ENCODE results near the gene PROSER2.

- TF ChIP-seq REST (IDR thresholded peaks at IDR 0.05; ENCODE audit: low read depth): no peak
- no peak for TF ChIP-seq EP300 (IDR thresholded peaks at IDR 0.05; ENCODE audit: borderline replicate concordance)
- TF ChIP-seq, protein P1, sequence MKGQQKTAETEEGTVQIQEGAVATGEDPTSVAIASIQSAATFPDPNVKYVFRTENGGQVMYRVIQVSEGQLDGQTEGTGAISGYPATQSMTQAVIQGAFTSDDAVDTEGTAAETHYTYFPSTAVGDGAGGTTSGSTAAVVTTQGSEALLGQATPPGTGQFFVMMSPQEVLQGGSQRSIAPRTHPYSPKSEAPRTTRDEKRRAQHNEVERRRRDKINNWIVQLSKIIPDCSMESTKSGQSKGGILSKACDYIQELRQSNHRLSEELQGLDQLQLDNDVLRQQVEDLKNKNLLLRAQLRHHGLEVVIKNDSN (IDR thresholded peaks at IDR 0.05): no peak
- TF ChIP-seq YY1 (IDR thresholded peaks at IDR 0.05; ENCODE audit: low read depth): no peak
- no peak for TF ChIP-seq RAD21 (IDR thresholded peaks at IDR 0.05; ENCODE audit: low read depth)
- TF ChIP-seq TCF12 (IDR thresholded peaks at IDR 0.05; ENCODE audit: low read depth): no peak
- TF ChIP-seq CEBPB (IDR thresholded peaks at IDR 0.05): no peak
These were observed 2.7 kb downstream of the PROSER2 start for GRCh38 chr10:11825796-11826414.
